Fibroblast of pulmonary artery (primary cell): ENCODE measurements around the gene MIA2.

Experiments used
- DNase-seq: peaks from one replicate; pipeline ENCODE4 v3.0.0-alpha.2; 2010; ENCODE audit warnings: low read depth
- H3K4me3 ChIP-seq: replicated peaks from 2 replicates; pipeline ENCODE4 v1.5.1; 2011; ENCODE audit warnings: low read depth, mild to moderate bottlenecking, control low read depth, low read length, moderate library complexity
- CTCF ChIP-seq: IDR thresholded peaks from 2 replicates; pipeline ENCODE4 v1.5.1; 2011; ENCODE audit warnings: mild to moderate bottlenecking, control low read depth, low read length, inconsistent platforms; ENCODE audit errors: missing control alignments

The MIA2 gene

GRCh38 chr14:39372656-39373055, 138.9 kb downstream of the MIA2 start:
- TF ChIP-seq CTCF = no peak
- peak; percentile 45 for DNase-seq
- H3K4me3 ChIP-seq = no peak overlapping the region

- TF ChIP-seq CTCF = no peak
- peak; percentile 62 for DNase-seq
- H3K4me3 ChIP-seq = no peak overlapping the region
These were observed 141.1 kb downstream of the MIA2 start for GRCh38 chr14:39374851-39375250.

GRCh38 chr14:39376667-39377403, 143.1 kb downstream of the MIA2 start:
- no peak overlapping the region for H3K4me3 ChIP-seq
- peak; percentile 41 for DNase-seq
- TF ChIP-seq CTCF = no peak

DNA sequence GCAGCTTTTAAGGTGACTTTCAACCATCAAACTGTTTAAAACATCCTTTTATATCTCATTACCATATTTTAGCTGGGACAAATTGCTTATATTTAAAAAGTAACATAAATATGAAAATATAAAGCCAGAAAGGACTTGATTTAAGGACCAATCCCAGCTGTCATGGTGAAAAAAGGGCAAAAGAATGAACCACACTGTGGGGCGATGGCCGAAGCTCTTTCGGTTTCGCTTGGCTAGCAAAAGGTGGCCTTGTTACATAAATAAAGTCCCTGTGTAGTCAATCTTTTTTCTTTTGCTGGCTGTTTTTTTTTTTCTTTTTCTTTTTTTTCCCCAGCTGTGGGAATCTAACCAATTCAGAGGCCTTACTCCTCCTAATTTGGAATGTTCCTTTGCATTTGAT, 147.7 kb downstream of the MIA2 start:
- no peak overlapping the region for H3K4me3 ChIP-seq
- no peak for DNase-seq
- no peak for TF ChIP-seq CTCF

- TF ChIP-seq CTCF = no peak
- no peak overlapping the region for H3K4me3 ChIP-seq
- DNase-seq = no peak
These were observed 148.7 kb downstream of the MIA2 start for GRCh38 chr14:39382463-39382862.

- no peak for TF ChIP-seq CTCF
- no peak overlapping the region for H3K4me3 ChIP-seq
- DNase-seq = no peak
These were observed 149.4 kb downstream of the MIA2 start for GRCh38 chr14:39383026-39383660.

DNA sequence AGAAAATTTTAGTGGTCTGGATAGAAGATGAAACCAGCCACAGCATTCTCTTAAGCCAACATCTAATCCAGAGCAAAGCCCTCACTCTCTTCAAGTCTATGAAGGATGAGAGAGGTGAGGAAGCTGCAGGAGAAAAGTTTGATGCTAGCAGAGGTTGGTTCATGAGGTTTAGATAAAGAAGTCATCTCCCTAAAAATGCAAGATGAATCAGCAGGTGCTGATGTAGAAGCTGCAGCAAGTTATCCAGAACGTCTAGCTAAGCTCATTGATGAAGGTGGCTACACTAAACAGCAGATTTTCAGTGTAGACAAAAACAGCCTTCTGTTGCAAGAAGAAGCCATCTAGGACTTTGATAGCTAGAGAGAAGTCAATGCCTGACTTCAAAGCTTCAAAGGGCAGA, 150.0 kb downstream of the MIA2 start:
- no peak overlapping the region for H3K4me3 ChIP-seq
- TF ChIP-seq CTCF = no peak
- no peak for DNase-seq
